ENCODE results near the gene BCHE. TPM values are rescaled to one million over a fixed set of nuclear protein-coding genes. Genes with fewer than 3 reads are reported as not detected.

The BCHE gene
- total RNA-seq, 2 donors from 2014 or later: 11.9 to 13.2 TPM

GRCh38 chr3:165768680-165769079 is 68.5 kb downstream of the BCHE start:
- intact Hi-C loops (cut with DNase I): no loop called here
- ATAC-seq (no peak), DNase-seq (no peak)

- DNase-seq (no peak), ATAC-seq (no peak)
- intact Hi-C loops (cut with DNase I): no loop called here
Observed at GRCh38 chr3:165759041-165759440, 78.2 kb downstream of the BCHE start.

- DNase-seq (no peak), ATAC-seq (no peak)
- intact Hi-C loops (cut with DNase I): no loop called here
Observed at GRCh38 chr3:165755571-165755970, 81.7 kb downstream of the BCHE start.

- DNase-seq (no peak), ATAC-seq (no peak)
- intact Hi-C loops (cut with DNase I): no loop called here
Observed at GRCh38 chr3:165754219-165755007, 82.8 kb downstream of the BCHE start.

GRCh38 chr3:165753560-165753959 is 83.7 kb downstream of the BCHE start:
- intact Hi-C loops (cut with DNase I): no loop called here
- ATAC-seq: peak in 1 of 2 donors; percentile 21
- DNase-seq: no peak

GRCh38 chr3:165751637-165752036 is 85.6 kb downstream of the BCHE start:
- DNase-seq (no peak), ATAC-seq (peak; percentile 89 to 90)
- intact Hi-C loops (cut with DNase I): no loop called here

GRCh38 chr3:165749821-165750220 is 87.4 kb downstream of the BCHE start:
- intact Hi-C loops (cut with DNase I): no loop called here
- ATAC-seq (no peak), DNase-seq (no peak)

GRCh38 chr3:165749241-165749640 is 88.0 kb downstream of the BCHE start:
- no peak for ATAC-seq
- DNase-seq: no peak
- intact Hi-C loops (cut with DNase I): no loop called here

GRCh38 chr3:165748094-165748493 is 89.1 kb downstream of the BCHE start:
- ATAC-seq: peak in 1 of 2 donors; percentile 30

GRCh38 chr3:165746874-165747273 is 90.3 kb downstream of the BCHE start:
- ATAC-seq (no peak), DNase-seq (no peak)
- intact Hi-C loops (cut with DNase I): no loop called here

More at GRCh38 chr3:165748094-165748493, 89.1 kb downstream of the BCHE start:
- intact Hi-C loops (cut with DNase I): no loop called here
- DNase-seq: no peak

GRCh38 chr3:165744025-165744424 is 93.2 kb downstream of the BCHE start:
- DNase-seq (no peak), ATAC-seq (no peak)
- intact Hi-C loops (cut with DNase I): no loop called here

- ATAC-seq (no peak), DNase-seq (no peak)
- intact Hi-C loops (cut with DNase I): no loop called here
Observed at GRCh38 chr3:165742351-165742750, 94.9 kb downstream of the BCHE start.

- intact Hi-C loops (cut with DNase I): no loop called here
- ATAC-seq: no peak
Observed at GRCh38 chr3:165729756-165730155, 107.5 kb downstream of the BCHE start.

GRCh38 chr3:165728924-165729323 is 108.3 kb downstream of the BCHE start:
- DNase-seq: no peak

More at GRCh38 chr3:165729756-165730155, 107.5 kb downstream of the BCHE start:
- DNase-seq: no peak

GRCh38 chr3:165725296-165725695 is 111.9 kb downstream of the BCHE start:
- DNase-seq (no peak), ATAC-seq (no peak)
- intact Hi-C loops (cut with DNase I): no loop called here

More at GRCh38 chr3:165728924-165729323, 108.3 kb downstream of the BCHE start:
- ATAC-seq: no peak
- intact Hi-C loops (cut with DNase I): no loop called here

Data from left cardiac atrium (tissue), 4 donors.